ENCODE data around the gene MAGI1. TPM values are rescaled to one million over a fixed set of nuclear protein-coding genes. Genes with fewer than 3 reads are reported as not detected.

Gene MAGI1
- total and polyA plus RNA-seq, 2 donors (not counting 1 experiment from before 2014, with no cell fraction given) = 0.10 to 0.22 TPM

GRCh38 chr3:65581313-65581712 lies 457.4 kb downstream of the MAGI1 start:
- Histone ChIP-seq H2AFZ (ENCODE audit: insufficient read depth, low read depth, low read length, poor library complexity, severe bottlenecking) (no peak overlapping the region), H3K79me2 (ENCODE audit: control insufficient read depth, insufficient read depth, low read length) (no peaks in the 10 kb centered on the region), H3K4me2 (replicated peaks; ENCODE audit: low read depth, low read length, poor library complexity, severe bottlenecking) (no peak overlapping the region), H4K20me1 (ENCODE audit: control insufficient read depth, insufficient read depth, low read length, poor library complexity, severe bottlenecking) (no peaks in the 10 kb centered on the region), H3K27me3 (replicated peaks in 1 of 4; ENCODE audit: control extremely low read depth in 1 of 4, control insufficient read depth in 3 of 4, insufficient read depth in 4 of 4, low read length in 3 of 4) (no peaks in the 10 kb centered on the region), H3K4me1 (ENCODE audit: control insufficient read depth in 2 of 2, insufficient read depth in 2 of 2, low read length in 2 of 2) (no peaks in the 10 kb centered on the region), H3K9me3 (ENCODE audit: control extremely low read depth in 1 of 3, control insufficient read depth in 2 of 3, insufficient read depth in 1 of 3, low read length in 2 of 3) (peaks cover 0 to 2% (median 0%) of the 10 kb centered on the region in 3 donors), H3K9ac (ENCODE audit: low read length) (no peak overlapping the region), H3K36me3 (replicated peaks in 1 of 2; ENCODE audit: control extremely low read depth in 1 of 2, control insufficient read depth in 1 of 2, extremely low read depth in 1 of 2, insufficient read depth in 2 of 2, low read length in 1 of 2) (no peaks in the 10 kb centered on the region), H3K4me3 (ENCODE audit: control extremely low read depth in 1 of 5, extremely low read depth in 1 of 5, insufficient read depth in 1 of 5, low read depth in 2 of 5, low read length in 4 of 5) (no peak overlapping the region), H3K27ac (ENCODE audit: low read length in 2 of 2) (no peak overlapping the region)
- Mint-ChIP-seq H3K27me3 (no peaks in the 10 kb centered on the region), H3K4me3 (no peak overlapping the region), H3K4me1 (no peaks in the 10 kb centered on the region), H3K9me3 (ENCODE audit: insufficient read depth) (no peaks in the 10 kb centered on the region), H3K27ac (no peak overlapping the region)
- ChIA-PET CTCF (no interaction called here), POLR2A (no interaction called here)
- WGBS (ENCODE audit: insufficient coverage) = 62% methylated on average over 2 of the region's 2 CpGs
- intact Hi-C loops (cut with micrococcal nuclease) = no loop called here
- no peak for DNase-seq
- no peak for ATAC-seq (ENCODE audit: low read depth)
- TF ChIP-seq EZH2 (IDR thresholded peaks at IDR 0.05; ENCODE audit: borderline replicate concordance, insufficient read depth, low read depth, low read length, poor library complexity, severe bottlenecking) = no peak
- no peak for TF ChIP-seq CTCF (IDR thresholded peaks at IDR 0.05)

GRCh38 chr3:65578861-65579260 lies 459.9 kb downstream of the MAGI1 start:
- no peaks in the 10 kb centered on the region for H3K36me3 ChIP-seq (replicated peaks in 1 of 2; ENCODE audit: control extremely low read depth in 1 of 2, control insufficient read depth in 1 of 2, extremely low read depth in 1 of 2, insufficient read depth in 2 of 2, low read length in 1 of 2)
- WGBS (ENCODE audit: insufficient coverage) = no CpG with 5 or more reads among the region's 5 CpGs
- H3K9ac ChIP-seq (ENCODE audit: low read length) = no peak overlapping the region
- H3K9me3 Mint-ChIP-seq (ENCODE audit: insufficient read depth) = no peaks in the 10 kb centered on the region
- no peak overlapping the region for H3K4me2 ChIP-seq (replicated peaks; ENCODE audit: low read depth, low read length, poor library complexity, severe bottlenecking)
- H3K4me1 ChIP-seq (ENCODE audit: control insufficient read depth in 2 of 2, insufficient read depth in 2 of 2, low read length in 2 of 2) = no peaks in the 10 kb centered on the region
- ATAC-seq (ENCODE audit: low read depth) (no peak), DNase-seq (no peak)
- H3K9me3 ChIP-seq (ENCODE audit: control extremely low read depth in 1 of 3, control insufficient read depth in 2 of 3, insufficient read depth in 1 of 3, low read length in 2 of 3) = peaks cover 0 to 2% (median 0%) of the 10 kb centered on the region in 3 donors
- H3K27ac Mint-ChIP-seq = no peak overlapping the region
- H3K4me3 ChIP-seq (ENCODE audit: control extremely low read depth in 1 of 5, extremely low read depth in 1 of 5, insufficient read depth in 1 of 5, low read depth in 2 of 5, low read length in 4 of 5) = no peak overlapping the region
- TF ChIP-seq CTCF (IDR thresholded peaks at IDR 0.05) (no peak), EZH2 (IDR thresholded peaks at IDR 0.05; ENCODE audit: borderline replicate concordance, insufficient read depth, low read depth, low read length, poor library complexity, severe bottlenecking) (no peak)
- no peaks in the 10 kb centered on the region for H4K20me1 ChIP-seq (ENCODE audit: control insufficient read depth, insufficient read depth, low read length, poor library complexity, severe bottlenecking)
- no peaks in the 10 kb centered on the region for H3K27me3 Mint-ChIP-seq
- intact Hi-C loops (cut with micrococcal nuclease) = no loop called here
- no peak overlapping the region for H3K27ac ChIP-seq (ENCODE audit: low read length in 2 of 2)
- H3K27me3 ChIP-seq (replicated peaks in 1 of 4; ENCODE audit: control extremely low read depth in 1 of 4, control insufficient read depth in 3 of 4, insufficient read depth in 4 of 4, low read length in 3 of 4) = no peaks in the 10 kb centered on the region
- H2AFZ ChIP-seq (ENCODE audit: insufficient read depth, low read depth, low read length, poor library complexity, severe bottlenecking) = no peak overlapping the region
- no peaks in the 10 kb centered on the region for H3K79me2 ChIP-seq (ENCODE audit: control insufficient read depth, insufficient read depth, low read length)
- H3K4me1 Mint-ChIP-seq = no peaks in the 10 kb centered on the region
- ChIA-PET POLR2A (no interaction called here), CTCF (no interaction called here)
- H3K4me3 Mint-ChIP-seq = no peak overlapping the region
